ENCODE results near the gene CORO1C.

DNA sequence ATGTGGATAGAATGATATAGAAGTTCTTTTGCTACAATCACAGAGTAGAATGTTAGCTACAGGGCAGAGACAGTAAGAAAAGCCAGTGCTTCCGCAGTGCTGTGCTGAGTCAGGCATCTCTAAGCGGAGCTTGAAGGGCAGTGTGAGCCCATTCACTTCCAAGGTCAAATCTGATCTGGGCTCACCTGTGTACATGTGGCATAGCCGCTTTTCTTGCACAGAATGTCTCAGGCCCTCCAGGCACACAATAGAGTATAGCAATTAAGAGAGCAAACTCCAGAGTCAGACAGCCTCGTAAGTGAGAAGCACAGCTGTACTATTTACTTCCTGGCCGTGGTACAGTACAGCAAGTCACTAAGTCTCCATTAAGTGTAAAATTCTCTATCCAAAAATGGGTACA lies 26.8 kb downstream of the CORO1C start:
- TF ChIP-seq EZH2 (IDR thresholded peaks at IDR 0.05; ENCODE audit: insufficient read depth, poor library complexity, severe bottlenecking): no peak
- no peak for TF ChIP-seq EZH2phosphoT487 (IDR thresholded peaks at IDR 0.05; ENCODE audit: insufficient read depth, low read depth)
